Mucosa of descending colon (tissue), 3 donors: ENCODE data around the gene RALGPS1. TPM values are rescaled to one million over a fixed set of nuclear protein-coding genes. Genes with fewer than 3 reads are reported as not detected.

Experiments
- ATAC-seq: fragments of 200-7000 bp; cut with Tn5 transposase; one replicate; pipeline ENCODE4 v1.9.1; 2020; ENCODE audit warnings: mild to moderate bottlenecking, moderate library complexity
- DNase-seq, 3 donors: peaks; one replicate each; pipeline ENCODE4 v3.0.0-alpha.2; 2020
- H3K36me3 ChIP-seq: fragments of 200-600 bp; one replicate; pipeline ENCODE4 v1.8.0; 2021; ENCODE audit warnings: low read depth, mild to moderate bottlenecking
- H3K4me1 ChIP-seq: fragments of 200-600 bp; one replicate; pipeline ENCODE4 v1.8.0; 2021; ENCODE audit warnings: low read depth, mild to moderate bottlenecking
- H3K4me3 ChIP-seq: fragments of 200-600 bp; one replicate; pipeline ENCODE4 v1.8.0; 2021; ENCODE audit warnings: mild to moderate bottlenecking
- H3K9me3 ChIP-seq: fragments of 200-600 bp; one replicate; pipeline ENCODE4 v1.8.0; 2021; ENCODE audit warnings: mild to moderate bottlenecking
- intact Hi-C, 2 donors: fragments of 100-400 bp; cut with DNase I in 1 of 2; cut with micrococcal nuclease in 1 of 2; formaldehyde crosslinking; loops; one replicate each; pipeline versions ENCODE4 v1.11.0 to v1.11.1; 2022; cut with DNase I, micrococcal nuclease
- total RNA-seq, 3 donors: library from RNA; stranded (reverse); fragmentation: NEBNext Ultra II Directional in 2 of 3; extraction: Animal tissue kit (Norgen Biotek cat#: 25700) in 2 of 3; gene quantifications; one replicate each; pipeline versions ENCODE4 v1.2.1 to v1.2.4, GENCODE V29; 2021 to 2023
- TF ChIP-seq, protein P1 (sequence below): fragments of 200-600 bp; IDR thresholded peaks from one replicate; pipeline ENCODE4 v1.8.0; 2022; ENCODE audit warnings: antibody characterized with exemption, mild to moderate bottlenecking
- donor health status: DM: no; HTN: no; CAD: no; lungs with moderate emphysema.
- donor health status: DM: no; HTN: no; CAD: no.
- donor health status: DM: no; HTN: yes; CAD: no.

RALGPS1 gene
- total RNA-seq, 3 donors from 2014 or later, result 31.3 to 55.4 (median 32.1) TPM

DNA sequence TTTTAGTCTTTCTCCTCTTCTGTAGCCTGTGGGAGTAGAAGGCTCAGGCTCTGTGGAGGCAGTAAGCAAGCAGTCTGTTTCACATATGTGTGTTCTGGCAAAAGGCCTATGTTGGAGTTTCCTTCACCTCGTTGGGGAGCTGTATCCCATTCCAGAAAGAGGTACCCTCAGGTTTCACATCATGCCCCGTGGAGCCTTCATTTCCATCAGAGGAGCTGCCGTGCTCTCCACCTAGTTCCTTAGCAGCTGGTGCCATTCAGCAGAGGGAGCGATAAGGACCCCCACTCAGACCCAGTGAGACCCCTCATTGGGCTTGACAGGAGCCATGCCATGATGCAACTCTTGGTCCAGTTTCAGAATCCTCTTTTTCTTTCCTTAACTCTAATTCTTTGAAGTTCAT lies 258.5 kb downstream of the RALGPS1 start:
- Histone ChIP-seq H3K36me3 (no peaks in the 10 kb centered on the region), H3K9me3 (no peaks in the 10 kb centered on the region), H3K4me3 (no peak overlapping the region), H3K4me1 (no peaks in the 10 kb centered on the region)
- intact Hi-C loops, result no loop called here
- TF ChIP-seq, protein P1, sequence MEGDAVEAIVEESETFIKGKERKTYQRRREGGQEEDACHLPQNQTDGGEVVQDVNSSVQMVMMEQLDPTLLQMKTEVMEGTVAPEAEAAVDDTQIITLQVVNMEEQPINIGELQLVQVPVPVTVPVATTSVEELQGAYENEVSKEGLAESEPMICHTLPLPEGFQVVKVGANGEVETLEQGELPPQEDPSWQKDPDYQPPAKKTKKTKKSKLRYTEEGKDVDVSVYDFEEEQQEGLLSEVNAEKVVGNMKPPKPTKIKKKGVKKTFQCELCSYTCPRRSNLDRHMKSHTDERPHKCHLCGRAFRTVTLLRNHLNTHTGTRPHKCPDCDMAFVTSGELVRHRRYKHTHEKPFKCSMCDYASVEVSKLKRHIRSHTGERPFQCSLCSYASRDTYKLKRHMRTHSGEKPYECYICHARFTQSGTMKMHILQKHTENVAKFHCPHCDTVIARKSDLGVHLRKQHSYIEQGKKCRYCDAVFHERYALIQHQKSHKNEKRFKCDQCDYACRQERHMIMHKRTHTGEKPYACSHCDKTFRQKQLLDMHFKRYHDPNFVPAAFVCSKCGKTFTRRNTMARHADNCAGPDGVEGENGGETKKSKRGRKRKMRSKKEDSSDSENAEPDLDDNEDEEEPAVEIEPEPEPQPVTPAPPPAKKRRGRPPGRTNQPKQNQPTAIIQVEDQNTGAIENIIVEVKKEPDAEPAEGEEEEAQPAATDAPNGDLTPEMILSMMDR, result no peak
- ATAC-seq (no peak), DNase-seq (no peak)

DNA sequence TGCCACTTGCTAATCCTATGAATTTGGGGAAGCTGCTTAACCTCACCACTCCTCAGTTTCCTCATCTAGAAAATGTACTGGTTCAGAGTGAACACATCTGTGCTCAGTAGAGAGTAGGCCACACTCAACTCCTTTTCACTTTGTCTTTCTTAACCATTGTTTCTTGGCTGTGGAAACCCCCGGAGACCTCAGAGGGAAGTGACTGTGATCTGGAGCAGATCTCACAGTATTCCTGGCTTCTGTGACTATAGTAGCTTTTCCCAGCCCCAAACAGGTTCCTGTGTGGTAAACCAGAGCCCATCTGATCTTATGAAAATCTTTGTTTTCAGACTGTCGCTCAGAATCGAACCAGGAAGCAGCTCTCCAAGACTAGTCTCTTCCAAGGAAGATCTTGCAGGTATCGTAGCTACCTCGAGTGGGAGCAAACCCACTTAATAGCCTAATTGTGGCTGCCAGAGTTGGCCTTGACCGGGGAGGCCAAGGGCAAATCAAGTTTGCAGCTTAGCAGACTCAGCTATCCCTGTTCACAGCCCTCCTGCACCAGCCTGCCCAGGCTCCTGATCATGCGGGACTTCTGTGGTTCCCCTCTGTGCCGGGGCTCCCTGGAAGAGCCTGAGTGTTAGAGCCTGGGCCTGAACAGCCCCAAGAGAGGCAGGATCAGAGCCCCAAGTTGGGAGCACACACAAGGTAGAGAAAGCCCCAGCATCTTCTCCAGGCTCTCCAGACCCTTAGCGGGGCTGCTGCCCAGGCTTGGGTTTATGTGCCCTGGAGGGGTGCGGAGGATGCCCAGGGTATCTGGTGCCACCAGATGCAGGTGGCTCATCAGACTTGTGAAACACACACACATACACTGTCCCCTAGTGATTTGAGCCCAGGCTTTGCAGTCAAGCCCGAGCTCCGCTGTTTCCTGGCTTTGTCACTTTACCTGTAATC lies 260.1 kb downstream of the RALGPS1 start:
- intact Hi-C loops, result no loop called here
- ATAC-seq, result no peak
- Histone ChIP-seq H3K9me3 (no peaks in the 10 kb centered on the region), H3K4me1 (no peaks in the 10 kb centered on the region), H3K36me3 (no peaks in the 10 kb centered on the region), H3K4me3 (no peak overlapping the region)
- no peak for DNase-seq
- TF ChIP-seq, protein P1, result no peak

DNA sequence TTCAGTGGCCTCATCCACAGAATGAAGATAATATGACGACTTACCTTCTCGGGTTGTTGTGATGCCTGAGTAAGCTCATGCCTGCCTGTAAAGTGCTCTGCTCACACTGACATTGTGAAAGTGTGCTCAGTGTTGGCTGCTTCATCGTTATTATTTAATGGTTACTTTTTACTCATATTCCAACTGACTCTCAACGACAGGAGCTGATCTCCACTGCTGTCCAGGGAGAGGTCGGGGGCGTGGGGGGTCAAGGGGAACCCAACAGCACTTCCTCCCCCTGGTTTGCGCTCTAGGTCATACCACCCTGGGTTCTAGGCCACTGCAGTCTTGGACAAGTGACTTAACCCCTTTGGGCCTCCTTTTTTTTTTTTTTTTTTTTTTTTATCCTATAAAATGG lies 260.7 kb downstream of the RALGPS1 start:
- no peaks in the 10 kb centered on the region for H3K9me3 ChIP-seq
- intact Hi-C loops, result no loop called here
- ATAC-seq (no peak), DNase-seq (no peak)
- no peaks in the 10 kb centered on the region for H3K36me3 ChIP-seq
- TF ChIP-seq, protein P1, result no peak
- H3K4me3 ChIP-seq, result no peak overlapping the region
- no peaks in the 10 kb centered on the region for H3K4me1 ChIP-seq

DNA sequence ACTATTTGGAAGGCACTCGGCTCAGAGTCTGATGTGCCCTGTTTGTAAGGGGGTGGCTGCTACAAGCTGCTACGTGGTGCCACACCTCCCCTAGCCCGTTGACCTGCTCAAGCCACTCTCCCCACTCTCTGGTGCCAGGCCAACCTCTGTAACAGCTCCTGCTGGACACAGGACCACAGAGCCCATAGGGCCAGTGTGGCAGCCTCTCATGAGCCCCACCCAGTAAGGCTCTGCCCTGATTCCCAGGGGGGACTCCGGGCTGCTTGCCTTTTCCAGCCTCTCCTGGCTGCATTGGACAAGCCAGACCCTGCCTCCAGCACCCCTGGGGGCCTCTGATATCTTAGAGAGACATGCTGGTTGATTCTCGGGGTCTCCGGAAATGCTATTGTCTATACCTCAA lies 261.2 kb downstream of the RALGPS1 start:
- TF ChIP-seq, protein P1, result no peak
- no peaks in the 10 kb centered on the region for H3K4me1 ChIP-seq
- H3K4me3 ChIP-seq, result no peak overlapping the region
- no peaks in the 10 kb centered on the region for H3K9me3 ChIP-seq
- no peak for DNase-seq
- no peak for ATAC-seq
- intact Hi-C loops, result no loop called here
- no peaks in the 10 kb centered on the region for H3K36me3 ChIP-seq

DNA sequence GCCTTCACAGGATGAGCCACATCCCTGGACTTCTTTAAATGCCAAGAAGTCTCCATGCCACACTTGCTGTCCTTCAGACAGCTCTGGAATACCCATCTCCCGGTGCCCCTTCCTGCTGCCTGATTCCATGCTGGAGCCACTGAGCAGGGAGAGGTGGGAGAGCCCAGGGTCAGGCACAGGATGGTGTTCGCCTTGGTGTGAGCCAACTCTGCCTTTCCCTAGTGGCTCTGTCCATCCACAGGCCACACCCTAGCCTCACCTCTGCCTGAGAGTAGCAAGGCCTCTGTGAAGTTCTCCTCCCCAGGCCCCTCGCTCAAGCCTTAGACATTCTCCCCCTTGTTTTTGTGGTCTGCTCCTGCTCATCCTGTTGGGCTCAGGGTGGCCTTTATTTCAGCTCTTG lies 262.0 kb downstream of the RALGPS1 start:
- Histone ChIP-seq H3K4me3 (no peak overlapping the region), H3K9me3 (no peaks in the 10 kb centered on the region), H3K4me1 (no peaks in the 10 kb centered on the region), H3K36me3 (no peaks in the 10 kb centered on the region)
- no peak for DNase-seq
- ATAC-seq, result no peak
- TF ChIP-seq, protein P1, result no peak
- intact Hi-C loops, result no loop called here
